NT2/D1 (cell line): ENCODE results near the gene CNOT8.

Experiments used
- SUZ12 ChIP-seq: IDR thresholded peaks from 2 replicates; pipeline ENCODE4 v1.6.1; 2011; ENCODE audit not compliant: insufficient read length, insufficient read depth; ENCODE audit errors: extremely low read depth
- YY1 ChIP-seq: IDR thresholded peaks from 2 replicates; pipeline ENCODE4 v1.6.1; 2011; ENCODE audit not compliant: insufficient read length, insufficient read depth

GRCh38 chr5:154871734-154872133, 13.3 kb downstream of the CNOT8 start:
- no peak for TF ChIP-seq YY1
- no peak for TF ChIP-seq SUZ12
